HepG2 (cell line): ENCODE data around the gene RNASE8. TPM values are rescaled to one million over a fixed set of nuclear protein-coding genes. Genes with fewer than 3 reads are reported as not detected.

Source experiments
- HNRNPLL ChIP-seq: fragments of 200-400 bp; formaldehyde crosslinking; IDR thresholded peaks from 2 replicates; pipeline ENCODE4 v1.6.1; 2017; ENCODE audit warnings: mild to moderate bottlenecking, low read depth, low read length; ENCODE audit not compliant: poor library complexity, severe bottlenecking
- KAT8 ChIP-seq: IDR thresholded peaks from 2 replicates; pipeline ENCODE4 v1.6.1; 2016; ENCODE audit warnings: missing genetic modification reagents, missing compliant biosample characterization
- MATR3 ChIP-seq: sonication (generic); formaldehyde crosslinking; IDR thresholded peaks from 2 replicates; pipeline ENCODE4 v1.4.0; 2020; ENCODE audit warnings: missing genetic modification reagents
- SIN3B ChIP-seq: fragments of 150-350 bp; IDR thresholded peaks from 2 replicates; pipeline ENCODE4 v1.6.1; 2014; ENCODE audit warnings: low read length
- SIX4 ChIP-seq: sonication (generic); formaldehyde crosslinking; IDR thresholded peaks from 2 replicates; pipeline ENCODE4 v1.4.0; 2020; ENCODE audit warnings: missing genetic modification reagents
- ZBTB1 ChIP-seq: sonication (generic); formaldehyde crosslinking; IDR thresholded peaks from 2 replicates; pipeline ENCODE4 v1.4.0; 2020; ENCODE audit warnings: missing genetic modification reagents, borderline replicate concordance
- ZNF33B ChIP-seq: sonication (generic); formaldehyde crosslinking; IDR thresholded peaks from 2 replicates; pipeline ENCODE4 v1.5.1; 2020; ENCODE audit warnings: mild to moderate bottlenecking, missing genetic modification reagents
- ZNF615 ChIP-seq: sonication (generic); formaldehyde crosslinking; IDR thresholded peaks from 2 replicates; pipeline ENCODE4 v1.5.0; 2020; ENCODE audit warnings: mild to moderate bottlenecking, missing genetic modification reagents, borderline replicate concordance
- ZNF772 ChIP-seq: sonication (generic); formaldehyde crosslinking; IDR thresholded peaks from 2 replicates; pipeline ENCODE4 v1.5.0; 2020; ENCODE audit warnings: mild to moderate bottlenecking, missing genetic modification reagents
- ZNF781 ChIP-seq: sonication (generic); formaldehyde crosslinking; IDR thresholded peaks from 2 replicates; pipeline ENCODE4 v1.5.1; 2020; ENCODE audit warnings: borderline replicate concordance, mild to moderate bottlenecking, missing genetic modification reagents; ENCODE audit errors: not compliant biosample characterization
- polyA plus RNA-seq, 8 experiments: library from polyadenylated mRNA; depleted of rRNA in 3 of 8; stranded (reverse) in 7 of 8; unstranded in 1 of 8; fragments of >200 nt; fragmentation: Illumina TruSeq in 4 of 8; extraction: Trizol in 4 of 8; gene quantifications; 2 replicates each; pipeline versions ENCODE4 v1.2.1 to v1.2.3, GENCODE V29; 2011 to 2016; ENCODE audit warnings: low read depth in 4 of 8, missing spikeins in 1 of 8, mixed read lengths in 1 of 8; ENCODE audit not compliant: insufficient read depth in 1 of 8
- total RNA-seq, 5 experiments: library from RNA; depleted of rRNA; stranded (reverse); fragments of >200 nt; fragmentation: Illumina TruSeq; extraction: Trizol; gene quantifications; 2 replicates each; pipeline ENCODE4 v1.2.3, GENCODE V29; 2016; ENCODE audit warnings: low read depth in 1 of 5
- TF ChIP-seq, protein P1 (sequence below): sonication (generic); formaldehyde crosslinking; IDR thresholded peaks from 2 replicates; pipeline ENCODE4 v1.5.0; 2020; ENCODE audit warnings: mild to moderate bottlenecking, missing genetic modification reagents, borderline replicate concordance
- TF ChIP-seq, protein P2 (sequence below): sonication (generic); formaldehyde crosslinking; IDR thresholded peaks from 2 replicates; pipeline ENCODE4 v1.4.0; 2020; ENCODE audit warnings: mild to moderate bottlenecking, missing genetic modification reagents
- TF ChIP-seq, protein P3 (sequence below): sonication (generic); formaldehyde crosslinking; IDR thresholded peaks from 2 replicates; pipeline ENCODE4 v1.5.1; 2020; ENCODE audit warnings: mild to moderate bottlenecking, missing genetic modification reagents, moderate library complexity
- TF ChIP-seq, protein P4 (sequence below): sonication (generic); formaldehyde crosslinking; IDR thresholded peaks from 2 replicates; pipeline ENCODE4 v1.4.0; 2020; ENCODE audit warnings: missing genetic modification reagents
- TF ChIP-seq, protein P5 (sequence below): sonication (generic); formaldehyde crosslinking; IDR thresholded peaks from 2 replicates; pipeline ENCODE4 v1.4.0; 2020; ENCODE audit warnings: mild to moderate bottlenecking, missing genetic modification reagents
- TF ChIP-seq, protein P6 (sequence below): sonication (generic); formaldehyde crosslinking; IDR thresholded peaks from 2 replicates; pipeline ENCODE4 v1.4.0; 2020; ENCODE audit warnings: missing genetic modification reagents
- TF ChIP-seq, protein P7 (sequence below): sonication (generic); formaldehyde crosslinking; IDR thresholded peaks from 2 replicates; pipeline ENCODE4 v1.4.0; 2020; ENCODE audit warnings: low read depth, mild to moderate bottlenecking, missing genetic modification reagents

Gene RNASE8
- total and polyA plus RNA-seq, 2 of the 13 experiments (the other 11 are each of a cell fraction or from before 2014, with no cell fraction given), result not detected

DNA sequence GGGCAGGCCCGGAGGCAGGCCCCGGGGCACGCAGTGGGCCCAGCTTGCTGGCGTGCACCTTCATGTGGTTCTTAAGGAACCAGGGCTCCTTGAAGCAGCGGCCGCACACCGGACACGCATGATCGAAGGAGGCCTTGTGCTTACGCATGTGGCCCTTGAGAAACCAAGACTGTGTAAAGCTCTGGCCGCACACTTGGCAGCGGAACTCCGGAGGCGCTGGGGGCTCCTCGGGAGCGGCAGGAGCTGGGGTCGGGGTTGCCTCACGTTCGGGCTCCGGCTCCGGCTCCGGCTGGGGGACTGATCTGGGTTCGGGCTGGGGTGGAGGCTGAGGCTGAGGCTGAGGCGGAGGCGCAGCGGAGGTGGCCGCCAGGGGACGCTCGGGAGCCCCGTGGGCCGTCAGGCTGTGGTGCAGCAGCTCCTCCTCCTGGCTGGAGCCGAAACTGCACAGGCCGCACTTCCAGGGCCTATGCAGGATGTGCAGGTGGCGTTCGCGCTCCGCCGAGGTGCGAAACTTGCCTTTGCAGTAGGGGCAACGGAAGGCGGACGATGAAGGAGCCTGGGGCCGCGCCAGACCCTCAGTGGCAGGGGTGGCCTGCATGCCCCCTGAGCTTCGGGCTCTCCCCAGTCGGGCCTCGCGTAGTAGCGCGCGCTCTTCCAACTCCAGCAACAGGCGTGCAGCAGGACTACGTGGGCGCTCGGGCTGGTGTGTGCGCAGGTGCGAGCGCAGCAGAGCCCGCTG is 34.8 kb downstream of the RNASE8 start (continued):
- TF ChIP-seq MATR3 (CRISPR knock-in tag), result no peak
- no peak for TF ChIP-seq ZNF781 (CRISPR knock-in tag)
- TF ChIP-seq SIX4, result peak; percentile 13; the same call in 1 of the 2 replicates
- TF ChIP-seq, protein P1, sequence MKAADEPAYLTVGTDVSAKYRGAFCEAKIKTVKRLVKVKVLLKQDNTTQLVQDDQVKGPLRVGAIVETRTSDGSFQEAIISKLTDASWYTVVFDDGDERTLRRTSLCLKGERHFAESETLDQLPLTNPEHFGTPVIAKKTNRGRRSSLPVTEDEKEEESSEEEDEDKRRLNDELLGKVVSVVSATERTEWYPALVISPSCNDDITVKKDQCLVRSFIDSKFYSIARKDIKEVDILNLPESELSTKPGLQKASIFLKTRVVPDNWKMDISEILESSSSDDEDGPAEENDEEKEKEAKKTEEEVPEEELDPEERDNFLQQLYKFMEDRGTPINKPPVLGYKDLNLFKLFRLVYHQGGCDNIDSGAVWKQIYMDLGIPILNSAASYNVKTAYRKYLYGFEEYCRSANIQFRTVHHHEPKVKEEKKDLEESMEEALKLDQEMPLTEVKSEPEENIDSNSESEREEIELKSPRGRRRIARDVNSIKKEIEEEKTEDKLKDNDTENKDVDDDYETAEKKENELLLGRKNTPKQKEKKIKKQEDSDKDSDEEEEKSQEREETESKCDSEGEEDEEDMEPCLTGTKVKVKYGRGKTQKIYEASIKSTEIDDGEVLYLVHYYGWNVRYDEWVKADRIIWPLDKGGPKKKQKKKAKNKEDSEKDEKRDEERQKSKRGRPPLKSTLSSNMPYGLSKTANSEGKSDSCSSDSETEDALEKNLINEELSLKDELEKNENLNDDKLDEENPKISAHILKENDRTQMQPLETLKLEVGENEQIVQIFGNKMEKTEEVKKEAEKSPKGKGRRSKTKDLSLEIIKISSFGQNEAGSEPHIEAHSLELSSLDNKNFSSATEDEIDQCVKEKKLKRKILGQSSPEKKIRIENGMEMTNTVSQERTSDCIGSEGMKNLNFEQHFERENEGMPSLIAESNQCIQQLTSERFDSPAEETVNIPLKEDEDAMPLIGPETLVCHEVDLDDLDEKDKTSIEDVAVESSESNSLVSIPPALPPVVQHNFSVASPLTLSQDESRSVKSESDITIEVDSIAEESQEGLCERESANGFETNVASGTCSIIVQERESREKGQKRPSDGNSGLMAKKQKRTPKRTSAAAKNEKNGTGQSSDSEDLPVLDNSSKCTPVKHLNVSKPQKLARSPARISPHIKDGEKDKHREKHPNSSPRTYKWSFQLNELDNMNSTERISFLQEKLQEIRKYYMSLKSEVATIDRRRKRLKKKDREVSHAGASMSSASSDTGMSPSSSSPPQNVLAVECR (CRISPR knock-in tag), result peak; percentile 88
- TF ChIP-seq, protein P2, sequence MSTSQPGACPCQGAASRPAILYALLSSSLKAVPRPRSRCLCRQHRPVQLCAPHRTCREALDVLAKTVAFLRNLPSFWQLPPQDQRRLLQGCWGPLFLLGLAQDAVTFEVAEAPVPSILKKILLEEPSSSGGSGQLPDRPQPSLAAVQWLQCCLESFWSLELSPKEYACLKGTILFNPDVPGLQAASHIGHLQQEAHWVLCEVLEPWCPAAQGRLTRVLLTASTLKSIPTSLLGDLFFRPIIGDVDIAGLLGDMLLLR (CRISPR knock-in tag), result no peak; the same call in 1 of the 2 replicates
- TF ChIP-seq, protein P3, sequence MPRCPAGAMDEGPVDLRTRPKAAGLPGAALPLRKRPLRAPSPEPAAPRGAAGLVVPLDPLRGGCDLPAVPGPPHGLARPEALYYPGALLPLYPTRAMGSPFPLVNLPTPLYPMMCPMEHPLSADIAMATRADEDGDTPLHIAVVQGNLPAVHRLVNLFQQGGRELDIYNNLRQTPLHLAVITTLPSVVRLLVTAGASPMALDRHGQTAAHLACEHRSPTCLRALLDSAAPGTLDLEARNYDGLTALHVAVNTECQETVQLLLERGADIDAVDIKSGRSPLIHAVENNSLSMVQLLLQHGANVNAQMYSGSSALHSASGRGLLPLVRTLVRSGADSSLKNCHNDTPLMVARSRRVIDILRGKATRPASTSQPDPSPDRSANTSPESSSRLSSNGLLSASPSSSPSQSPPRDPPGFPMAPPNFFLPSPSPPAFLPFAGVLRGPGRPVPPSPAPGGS (CRISPR knock-in tag), result peak; percentile 82
- TF ChIP-seq, protein P4, sequence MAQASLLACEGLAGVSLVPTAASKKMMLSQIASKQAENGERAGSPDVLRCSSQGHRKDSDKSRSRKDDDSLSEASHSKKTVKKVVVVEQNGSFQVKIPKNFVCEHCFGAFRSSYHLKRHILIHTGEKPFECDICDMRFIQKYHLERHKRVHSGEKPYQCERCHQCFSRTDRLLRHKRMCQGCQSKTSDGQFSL, result peak; percentile 81
- TF ChIP-seq, protein P5, sequence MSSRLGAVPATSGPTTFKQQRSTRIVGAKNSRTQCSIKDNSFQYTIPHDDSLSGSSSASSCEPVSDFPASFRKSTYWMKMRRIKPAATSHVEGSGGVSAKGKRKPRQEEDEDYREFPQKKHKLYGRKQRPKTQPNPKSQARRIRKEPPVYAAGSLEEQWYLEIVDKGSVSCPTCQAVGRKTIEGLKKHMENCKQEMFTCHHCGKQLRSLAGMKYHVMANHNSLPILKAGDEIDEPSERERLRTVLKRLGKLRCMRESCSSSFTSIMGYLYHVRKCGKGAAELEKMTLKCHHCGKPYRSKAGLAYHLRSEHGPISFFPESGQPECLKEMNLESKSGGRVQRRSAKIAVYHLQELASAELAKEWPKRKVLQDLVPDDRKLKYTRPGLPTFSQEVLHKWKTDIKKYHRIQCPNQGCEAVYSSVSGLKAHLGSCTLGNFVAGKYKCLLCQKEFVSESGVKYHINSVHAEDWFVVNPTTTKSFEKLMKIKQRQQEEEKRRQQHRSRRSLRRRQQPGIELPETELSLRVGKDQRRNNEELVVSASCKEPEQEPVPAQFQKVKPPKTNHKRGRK (CRISPR knock-in tag), result peak; percentile 83; the same call in 1 of the 2 replicates
- 0 out of 2 replicates have a peak, but pooled peaks have one; percentile 86 for TF ChIP-seq ZNF33B (CRISPR knock-in tag)
- TF ChIP-seq, protein P6, sequence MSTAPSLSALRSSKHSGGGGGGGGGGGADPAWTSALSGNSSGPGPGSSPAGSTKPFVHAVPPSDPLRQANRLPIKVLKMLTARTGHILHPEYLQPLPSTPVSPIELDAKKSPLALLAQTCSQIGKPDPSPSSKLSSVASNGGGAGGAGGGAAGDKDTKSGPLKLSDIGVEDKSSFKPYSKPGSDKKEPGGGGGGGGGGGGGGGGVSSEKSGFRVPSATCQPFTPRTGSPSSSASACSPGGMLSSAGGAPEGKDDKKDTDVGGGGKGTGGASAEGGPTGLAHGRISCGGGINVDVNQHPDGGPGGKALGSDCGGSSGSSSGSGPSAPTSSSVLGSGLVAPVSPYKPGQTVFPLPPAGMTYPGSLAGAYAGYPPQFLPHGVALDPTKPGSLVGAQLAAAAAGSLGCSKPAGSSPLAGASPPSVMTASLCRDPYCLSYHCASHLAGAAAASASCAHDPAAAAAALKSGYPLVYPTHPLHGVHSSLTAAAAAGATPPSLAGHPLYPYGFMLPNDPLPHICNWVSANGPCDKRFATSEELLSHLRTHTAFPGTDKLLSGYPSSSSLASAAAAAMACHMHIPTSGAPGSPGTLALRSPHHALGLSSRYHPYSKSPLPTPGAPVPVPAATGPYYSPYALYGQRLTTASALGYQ (CRISPR knock-in tag), result no peak; the same call in 1 of the 2 replicates
- TF ChIP-seq SIN3B, result peak; percentile 75
- TF ChIP-seq ZBTB1, result no peak
- peak; percentile 62 for TF ChIP-seq HNRNPLL
- peak; percentile 83 for TF ChIP-seq KAT8 (CRISPR knock-in tag)
- TF ChIP-seq, protein P7, sequence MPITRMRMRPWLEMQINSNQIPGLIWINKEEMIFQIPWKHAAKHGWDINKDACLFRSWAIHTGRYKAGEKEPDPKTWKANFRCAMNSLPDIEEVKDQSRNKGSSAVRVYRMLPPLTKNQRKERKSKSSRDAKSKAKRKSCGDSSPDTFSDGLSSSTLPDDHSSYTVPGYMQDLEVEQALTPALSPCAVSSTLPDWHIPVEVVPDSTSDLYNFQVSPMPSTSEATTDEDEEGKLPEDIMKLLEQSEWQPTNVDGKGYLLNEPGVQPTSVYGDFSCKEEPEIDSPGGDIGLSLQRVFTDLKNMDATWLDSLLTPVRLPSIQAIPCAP (CRISPR knock-in tag), result no peak
- peak; percentile 94 for TF ChIP-seq ZNF772
- no peak for TF ChIP-seq ZNF615 (CRISPR knock-in tag)
